ENCODE data around the gene SERTAD1.
"Not testable (repeated sequence)": the region's sequence is repeated elsewhere in the genome, so short reads cannot be mapped to it uniquely, and the experiment has no call there.

The SERTAD1 gene

DNA sequence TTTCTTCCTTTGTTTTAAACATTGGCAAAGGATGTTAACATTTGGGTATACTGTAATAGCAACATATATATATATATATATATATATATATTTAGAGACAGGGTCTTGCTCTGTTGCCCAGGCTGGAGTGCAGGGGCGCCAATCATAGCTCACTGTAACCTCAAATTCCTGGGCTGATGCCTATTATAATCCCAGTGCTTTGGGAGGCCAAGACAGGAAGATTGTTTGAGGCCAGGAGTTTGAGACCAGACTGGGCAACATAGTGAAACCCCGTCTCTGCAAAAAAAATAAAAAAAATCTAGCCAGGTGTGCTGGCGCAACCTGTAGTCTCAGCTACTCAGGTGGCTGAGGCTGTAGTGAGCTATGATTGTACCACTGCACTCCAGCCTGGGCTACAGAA lies 34.4 kb upstream of the SERTAD1 start:
- Histone ChIP-seq H3K4me3 (no peak overlapping the region), H3K27ac (no peak overlapping the region)
- no peak for DNase-seq (ENCODE audit: low spot score)
- TF ChIP-seq, protein P1, sequence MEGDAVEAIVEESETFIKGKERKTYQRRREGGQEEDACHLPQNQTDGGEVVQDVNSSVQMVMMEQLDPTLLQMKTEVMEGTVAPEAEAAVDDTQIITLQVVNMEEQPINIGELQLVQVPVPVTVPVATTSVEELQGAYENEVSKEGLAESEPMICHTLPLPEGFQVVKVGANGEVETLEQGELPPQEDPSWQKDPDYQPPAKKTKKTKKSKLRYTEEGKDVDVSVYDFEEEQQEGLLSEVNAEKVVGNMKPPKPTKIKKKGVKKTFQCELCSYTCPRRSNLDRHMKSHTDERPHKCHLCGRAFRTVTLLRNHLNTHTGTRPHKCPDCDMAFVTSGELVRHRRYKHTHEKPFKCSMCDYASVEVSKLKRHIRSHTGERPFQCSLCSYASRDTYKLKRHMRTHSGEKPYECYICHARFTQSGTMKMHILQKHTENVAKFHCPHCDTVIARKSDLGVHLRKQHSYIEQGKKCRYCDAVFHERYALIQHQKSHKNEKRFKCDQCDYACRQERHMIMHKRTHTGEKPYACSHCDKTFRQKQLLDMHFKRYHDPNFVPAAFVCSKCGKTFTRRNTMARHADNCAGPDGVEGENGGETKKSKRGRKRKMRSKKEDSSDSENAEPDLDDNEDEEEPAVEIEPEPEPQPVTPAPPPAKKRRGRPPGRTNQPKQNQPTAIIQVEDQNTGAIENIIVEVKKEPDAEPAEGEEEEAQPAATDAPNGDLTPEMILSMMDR (IDR thresholded peaks at IDR 0.05) = no peak

DNA sequence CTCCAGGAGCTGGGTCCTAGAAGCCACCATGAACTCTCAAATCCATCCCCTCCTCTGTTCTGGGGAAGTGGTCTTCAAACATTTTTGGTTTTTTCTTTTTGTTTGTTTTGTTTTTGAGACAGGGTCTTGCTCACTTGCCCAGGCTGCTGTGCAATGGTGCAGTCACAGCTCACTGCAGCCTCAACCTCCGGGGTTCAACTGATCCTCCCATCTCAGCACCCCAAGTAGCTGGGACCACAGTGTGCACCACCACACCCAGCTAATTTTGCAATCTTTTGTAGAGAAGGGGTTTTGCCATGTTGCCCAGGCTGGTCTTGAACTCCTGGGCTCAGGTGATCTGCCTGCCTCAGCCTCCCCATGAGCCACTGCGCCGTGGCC lies 32.8 kb upstream of the SERTAD1 start:
- H3K27ac ChIP-seq = no peak overlapping the region

GRCh38 chr19:40457953-40458596 lies 32.3 kb upstream of the SERTAD1 start:
- H3K4me3 ChIP-seq = no peak overlapping the region
- H3K27ac ChIP-seq = no peak overlapping the region
- TF ChIP-seq, protein P1 (IDR thresholded peaks at IDR 0.05) = no peak
- no peak for DNase-seq (ENCODE audit: low spot score)

More for the DNA sequence above, 32.8 kb upstream of the SERTAD1 start:
- TF ChIP-seq, protein P1 (IDR thresholded peaks at IDR 0.05) = no peak
- no peak for DNase-seq (ENCODE audit: low spot score)
- no peak overlapping the region for H3K4me3 ChIP-seq

GRCh38 chr19:40457048-40457447 lies 31.3 kb upstream of the SERTAD1 start:
- TF ChIP-seq, protein P1 (IDR thresholded peaks at IDR 0.05) = no peak
- Histone ChIP-seq H3K27ac (no peak overlapping the region), H3K4me3 (no peak overlapping the region)
- no peak for DNase-seq (ENCODE audit: low spot score)

DNA sequence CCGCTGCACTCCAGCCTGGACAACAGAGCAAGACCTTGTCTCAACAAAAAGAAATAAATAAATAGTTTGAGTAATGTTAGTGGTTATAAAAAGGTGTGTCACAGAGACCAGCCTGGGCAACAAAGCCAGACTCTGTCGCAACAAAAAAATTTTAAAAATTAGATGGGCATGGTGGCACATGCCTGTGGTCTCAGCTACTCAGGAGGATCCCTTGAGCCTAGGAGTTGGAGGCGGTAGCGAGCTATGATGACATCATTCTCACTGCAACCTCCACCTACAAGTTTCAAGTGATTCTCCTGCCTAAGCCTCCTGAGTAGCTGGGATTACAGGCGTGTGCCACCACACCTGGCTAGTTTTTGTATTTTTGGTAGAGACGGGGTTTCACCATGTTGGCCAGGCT lies 28.2 kb upstream of the SERTAD1 start:
- not testable (repeated sequence) for DNase-seq (ENCODE audit: low spot score); H3K27ac ChIP-seq; H3K4me3 ChIP-seq

- TF ChIP-seq, protein P1 (IDR thresholded peaks at IDR 0.05) = no peak
- H3K27ac ChIP-seq = no peak overlapping the region
- DNase-seq (ENCODE audit: low spot score) = no peak
- H3K4me3 ChIP-seq = no peak overlapping the region
Observed at GRCh38 chr19:40453151-40453735, 27.5 kb upstream of the SERTAD1 start.

DNA sequence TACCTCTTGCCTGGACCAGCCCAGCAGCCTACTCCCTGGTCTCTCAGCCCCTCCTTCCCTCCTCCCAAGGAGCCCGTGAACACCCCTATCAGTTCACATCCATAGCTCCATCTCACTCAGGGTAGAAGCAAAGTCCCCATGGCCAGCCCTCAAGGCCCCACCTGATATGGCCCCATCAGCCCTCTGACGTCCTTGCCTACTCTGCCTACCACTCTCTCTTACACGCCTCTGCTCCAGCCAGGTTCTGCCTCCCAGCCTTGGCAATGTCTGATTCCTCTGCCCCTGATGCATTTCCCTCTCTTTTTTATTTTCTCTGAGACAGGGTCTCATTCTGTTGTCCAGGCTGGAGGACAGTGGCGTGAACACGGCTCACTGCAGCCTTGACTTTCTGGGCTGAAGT lies 26.2 kb upstream of the SERTAD1 start:
- no peak overlapping the region for H3K27ac ChIP-seq
- no peak for DNase-seq (ENCODE audit: low spot score)
- no peak overlapping the region for H3K4me3 ChIP-seq
- TF ChIP-seq, protein P1 (IDR thresholded peaks at IDR 0.05) = no peak

All from coronary artery (tissue), 2 donors.